ENCODE measurements around the gene TRAK2.
"Not testable (repeated sequence)": the region's sequence is repeated elsewhere in the genome, so short reads cannot be mapped to it uniquely, and the experiment has no call there.

The TRAK2 gene

GRCh38 chr2:201396595-201396994 is 54.7 kb downstream of the TRAK2 start:
- H3K4me1 Mint-ChIP-seq (ENCODE audit: low read depth in 2 of 2): no peaks in the 10 kb centered on the region
- no peak for ATAC-seq (replicated peaks)
- H3K4me3 Mint-ChIP-seq: no peak overlapping the region
- H3K9me3 Mint-ChIP-seq: no peaks in the 10 kb centered on the region
- no peak overlapping the region for H3K27ac Mint-ChIP-seq
- H3K36me3 Mint-ChIP-seq (ENCODE audit: insufficient read depth): peaks cover 37% of the 10 kb centered on the region
- no peaks in the 10 kb centered on the region for H3K27me3 Mint-ChIP-seq
- no peak for DNase-seq

GRCh38 chr2:201383136-201383535 is 68.1 kb downstream of the TRAK2 start:
- H3K4me1 Mint-ChIP-seq (ENCODE audit: low read depth in 2 of 2): no peaks in the 10 kb centered on the region
- H3K4me3 Mint-ChIP-seq: no peak overlapping the region
- ATAC-seq (replicated peaks): no peak
- H3K9me3 Mint-ChIP-seq: no peaks in the 10 kb centered on the region
- H3K27me3 Mint-ChIP-seq: no peaks in the 10 kb centered on the region
- no peak for DNase-seq
- H3K27ac Mint-ChIP-seq: peak overlapping the region in 1 of 2 donors; percentile 41
- peaks cover 44% of the 10 kb centered on the region for H3K36me3 Mint-ChIP-seq (ENCODE audit: insufficient read depth)

- DNase-seq: no peak
- Mint-ChIP-seq H3K4me3 (no peak overlapping the region), H3K36me3 (ENCODE audit: insufficient read depth) (peaks cover 18% of the 10 kb centered on the region), H3K27ac (peak overlapping the region in 1 of 2 donors; percentile 18), H3K4me1 (ENCODE audit: low read depth in 2 of 2) (no peaks in the 10 kb centered on the region), H3K9me3 (no peaks in the 10 kb centered on the region), H3K27me3 (no peaks in the 10 kb centered on the region)
- ATAC-seq (replicated peaks): no peak
Observed at GRCh38 chr2:201378496-201379397, 72.5 kb downstream of the TRAK2 start.

GRCh38 chr2:201377218-201377617 is 74.0 kb downstream of the TRAK2 start:
- peaks cover 17% of the 10 kb centered on the region for H3K36me3 Mint-ChIP-seq (ENCODE audit: insufficient read depth)
- H3K4me1 Mint-ChIP-seq (ENCODE audit: low read depth in 2 of 2): peaks cover 0 to 3% of the 10 kb centered on the region in 2 donors
- no peak for ATAC-seq (replicated peaks)
- DNase-seq: no peak
- no peaks in the 10 kb centered on the region for H3K27me3 Mint-ChIP-seq
- no peak overlapping the region for H3K27ac Mint-ChIP-seq
- H3K9me3 Mint-ChIP-seq: no peaks in the 10 kb centered on the region
- no peak overlapping the region for H3K4me3 Mint-ChIP-seq

- no peak overlapping the region for H3K27ac Mint-ChIP-seq
- H3K4me3 Mint-ChIP-seq: no peak overlapping the region
- H3K36me3 Mint-ChIP-seq (ENCODE audit: insufficient read depth): no peaks in the 10 kb centered on the region
- no peaks in the 10 kb centered on the region for H3K9me3 Mint-ChIP-seq
- ATAC-seq (replicated peaks) (no peak), DNase-seq (no peak)
- no peaks in the 10 kb centered on the region for H3K27me3 Mint-ChIP-seq
- peaks cover 0 to 6% of the 10 kb centered on the region in 2 donors for H3K4me1 Mint-ChIP-seq (ENCODE audit: low read depth in 2 of 2)
Observed at GRCh38 chr2:201369775-201370174, 81.5 kb downstream of the TRAK2 start.

DNA sequence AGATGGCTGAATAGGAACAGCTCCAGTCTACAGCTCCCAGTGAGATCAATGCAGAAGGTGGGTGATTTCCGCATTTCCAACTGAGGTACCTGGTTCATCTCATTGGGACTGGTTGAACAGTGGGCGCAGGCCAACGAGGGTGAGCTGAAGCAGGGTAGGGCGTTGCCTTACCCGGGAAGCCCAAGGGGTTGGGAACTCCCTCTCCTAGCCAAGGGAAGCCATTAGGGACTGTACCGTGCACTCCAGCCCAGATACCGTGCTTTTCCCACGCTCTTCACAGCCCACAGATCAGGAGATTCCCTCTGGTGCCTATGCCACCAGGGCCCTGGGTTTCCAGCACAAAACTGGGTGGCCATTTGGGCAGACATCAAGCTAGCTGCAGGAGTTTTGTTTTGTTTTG is 81.9 kb downstream of the TRAK2 start:
- H3K27me3 Mint-ChIP-seq; ATAC-seq (replicated peaks); H3K4me3 Mint-ChIP-seq; H3K36me3 Mint-ChIP-seq (ENCODE audit: insufficient read depth); H3K4me1 Mint-ChIP-seq (ENCODE audit: low read depth in 2 of 2); H3K9me3 Mint-ChIP-seq; H3K27ac Mint-ChIP-seq; DNase-seq: not testable (repeated sequence)

GRCh38 chr2:201366146-201366545 is 85.1 kb downstream of the TRAK2 start:
- ATAC-seq (replicated peaks) (no peak), DNase-seq (no peak)
- H3K36me3 Mint-ChIP-seq (ENCODE audit: insufficient read depth): no peaks in the 10 kb centered on the region
- no peaks in the 10 kb centered on the region for H3K9me3 Mint-ChIP-seq
- no peak overlapping the region for H3K4me3 Mint-ChIP-seq
- peaks cover 9 to 12% of the 10 kb centered on the region in 2 donors for H3K4me1 Mint-ChIP-seq (ENCODE audit: low read depth in 2 of 2)
- peak overlapping the region in 1 of 2 donors; percentile 18 for H3K27ac Mint-ChIP-seq
- no peaks in the 10 kb centered on the region for H3K27me3 Mint-ChIP-seq

DNA sequence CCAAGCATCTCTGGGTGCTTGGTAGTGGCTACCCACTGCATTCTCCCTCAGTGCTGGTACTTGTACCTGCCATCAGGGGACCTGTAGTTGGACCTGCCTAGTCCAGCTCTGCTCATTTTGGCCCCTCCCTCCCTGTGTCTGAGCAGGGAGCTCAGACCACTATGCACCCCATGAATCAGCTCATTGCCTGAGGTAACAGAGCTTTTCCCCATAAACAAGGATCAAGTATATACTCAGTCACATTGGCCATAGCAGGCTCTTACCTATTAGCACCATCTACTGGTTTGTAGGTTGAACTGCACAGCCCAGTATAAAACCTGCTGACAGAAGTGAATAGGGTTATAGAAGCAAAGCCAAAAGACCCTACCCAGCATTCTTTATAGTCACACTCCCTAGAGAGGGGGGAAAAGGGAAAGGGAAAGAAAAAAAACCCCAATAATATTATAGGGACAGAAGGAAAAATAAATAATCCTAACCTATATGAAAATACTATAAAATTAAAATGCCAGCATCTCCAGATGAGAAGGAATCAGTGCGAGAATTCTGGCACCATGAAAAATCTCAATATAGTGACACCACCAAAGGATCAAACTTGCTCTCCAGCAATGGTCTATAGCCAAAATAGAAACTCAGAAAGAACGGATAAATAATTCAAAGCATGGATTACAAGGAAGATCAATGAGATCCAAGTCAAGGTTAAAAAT is 87.2 kb downstream of the TRAK2 start:
- peak; percentile 23 to 36 (median 32) for DNase-seq
- Mint-ChIP-seq H3K27me3 (no peaks in the 10 kb centered on the region), H3K9me3 (no peaks in the 10 kb centered on the region), H3K4me1 (ENCODE audit: low read depth in 2 of 2) (peaks cover 9 to 12% of the 10 kb centered on the region in 2 donors), H3K4me3 (peak overlapping the region in 1 of 2 donors; percentile 37), H3K36me3 (ENCODE audit: insufficient read depth) (peaks cover 3% of the 10 kb centered on the region), H3K27ac (peak overlapping the region; percentile 9 to 59)
- ATAC-seq (replicated peaks): peak; percentile 93

GRCh38 chr2:201362396-201362795 is 88.9 kb downstream of the TRAK2 start:
- DNase-seq (no peak), ATAC-seq (replicated peaks) (no peak)
- H3K4me3 Mint-ChIP-seq: no peak overlapping the region
- peaks cover 3% of the 10 kb centered on the region for H3K36me3 Mint-ChIP-seq (ENCODE audit: insufficient read depth)
- H3K27me3 Mint-ChIP-seq: no peaks in the 10 kb centered on the region
- peaks cover 9 to 12% of the 10 kb centered on the region in 2 donors for H3K4me1 Mint-ChIP-seq (ENCODE audit: low read depth in 2 of 2)
- peak overlapping the region in 1 of 2 donors; percentile 11 for H3K27ac Mint-ChIP-seq
- no peaks in the 10 kb centered on the region for H3K9me3 Mint-ChIP-seq

DNA sequence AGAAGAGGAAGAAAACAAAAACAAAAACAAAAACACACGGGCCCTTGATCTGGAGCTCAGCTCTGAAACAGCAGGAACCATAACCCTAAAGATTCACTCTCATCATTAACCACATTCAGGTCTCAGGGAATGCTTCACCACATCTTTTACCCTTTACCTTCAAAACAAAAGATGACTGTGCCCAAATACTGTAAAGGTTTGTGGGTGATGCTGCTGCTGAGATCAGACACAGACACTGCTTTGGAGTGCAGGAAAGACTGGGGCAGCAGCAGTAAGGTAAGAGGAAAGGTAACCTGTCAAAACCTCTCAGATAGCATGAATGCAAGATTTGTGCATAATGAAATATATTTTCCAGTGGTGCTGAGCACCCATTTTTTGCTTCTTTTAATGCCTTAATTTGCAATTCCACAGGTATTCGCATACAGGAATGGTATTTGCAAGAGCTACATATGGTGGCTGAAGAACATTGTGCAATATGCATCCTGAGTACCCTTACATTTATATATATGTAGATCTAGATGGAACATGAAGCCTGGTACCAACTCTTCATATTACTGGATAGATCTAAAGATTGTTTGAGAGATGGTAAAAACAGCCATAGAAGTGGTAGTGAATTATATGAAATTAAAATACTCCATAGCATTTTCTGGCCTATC is 90.1 kb downstream of the TRAK2 start:
- H3K4me3 Mint-ChIP-seq: no peak overlapping the region
- H3K27me3 Mint-ChIP-seq: no peaks in the 10 kb centered on the region
- ATAC-seq (replicated peaks) (no peak), DNase-seq (no peak)
- peaks cover 9 to 12% of the 10 kb centered on the region in 2 donors for H3K4me1 Mint-ChIP-seq (ENCODE audit: low read depth in 2 of 2)
- no peaks in the 10 kb centered on the region for H3K9me3 Mint-ChIP-seq
- H3K27ac Mint-ChIP-seq: no peak overlapping the region
- H3K36me3 Mint-ChIP-seq (ENCODE audit: insufficient read depth): peaks cover 3% of the 10 kb centered on the region

GRCh38 chr2:201360256-201360655 is 91.0 kb downstream of the TRAK2 start:
- Mint-ChIP-seq H3K4me1 (ENCODE audit: low read depth in 2 of 2) (peaks cover 9 to 12% of the 10 kb centered on the region in 2 donors), H3K27me3 (no peaks in the 10 kb centered on the region), H3K27ac (peak overlapping the region in 1 of 2 donors; percentile 13), H3K36me3 (ENCODE audit: insufficient read depth) (peaks cover 3% of the 10 kb centered on the region), H3K4me3 (no peak overlapping the region), H3K9me3 (no peaks in the 10 kb centered on the region)
- DNase-seq: no peak
- ATAC-seq (replicated peaks): no peak

DNA sequence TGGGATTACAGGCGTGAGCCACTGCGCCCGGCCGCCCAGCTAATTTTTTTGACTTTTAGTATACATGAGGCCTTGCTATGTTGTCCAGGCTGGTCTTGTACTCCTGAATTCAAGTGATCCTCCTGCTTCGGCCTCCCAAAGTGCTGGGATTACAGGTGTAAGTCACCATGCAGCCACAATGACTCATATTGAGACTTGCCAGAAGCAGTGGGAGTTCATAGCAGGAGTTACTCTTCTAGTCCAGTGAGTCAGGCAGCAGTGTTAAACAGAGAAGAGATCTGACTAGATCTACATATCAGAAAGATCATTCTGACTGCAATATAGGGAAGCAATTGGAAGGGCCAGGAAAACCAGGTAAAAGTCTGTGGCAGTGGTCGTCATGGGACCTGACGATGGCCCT is 92.6 kb downstream of the TRAK2 start:
- no peak for DNase-seq
- H3K4me3 Mint-ChIP-seq: no peak overlapping the region
- H3K36me3 Mint-ChIP-seq (ENCODE audit: insufficient read depth): peaks cover 3% of the 10 kb centered on the region
- no peaks in the 10 kb centered on the region for H3K27me3 Mint-ChIP-seq
- H3K9me3 Mint-ChIP-seq: no peaks in the 10 kb centered on the region
- no peak for ATAC-seq (replicated peaks)
- no peak overlapping the region for H3K27ac Mint-ChIP-seq
- H3K4me1 Mint-ChIP-seq (ENCODE audit: low read depth in 2 of 2): peaks cover 6 to 7% of the 10 kb centered on the region in 2 donors

GRCh38 chr2:201357221-201357620 is 94.0 kb downstream of the TRAK2 start, which contains the start of gene FLACC1:
Gene FLACC1, minus strand, starts transcription at chr2:201357345. Its CDS starts 5,941 bp downstream, at chr2:201351404.
- Mint-ChIP-seq H3K27me3 (no peaks in the 10 kb centered on the region), H3K27ac (no peak within 1 kb of the TSS), H3K4me3 (no peak within 1 kb of the TSS), H3K36me3 (ENCODE audit: insufficient read depth) (peaks cover 3% of the 10 kb centered on the region), H3K4me1 (ENCODE audit: low read depth in 2 of 2) (no peaks in the 10 kb centered on the region), H3K9me3 (no peaks in the 10 kb centered on the region)
- ATAC-seq (replicated peaks) (no peak), DNase-seq (no peak)

Data from effector memory CD8-positive, alpha-beta T cell (primary cell).